GM12865 (cell line): Measurements from ENCODE around the gene HAUS5.

ENCODE experiments used
- DNase-seq: peaks from one replicate; pipeline ENCODE4 v3.0.0; 2010; ENCODE audit warnings: low read depth
- H3K4me3 ChIP-seq: 2 replicates; pipeline ENCODE4 v1.5.1; 2011; ENCODE audit warnings: mild to moderate bottlenecking, low read depth, low read length, control low read depth
- TF ChIP-seq, protein P1 (sequence below): IDR thresholded peaks from 2 replicates; pipeline ENCODE4 v1.5.1; 2011; ENCODE audit warnings: low read length, control low read depth, low read depth, inconsistent platforms; ENCODE audit not compliant: insufficient read depth; ENCODE audit errors: missing control alignments

HAUS5 gene

DNA sequence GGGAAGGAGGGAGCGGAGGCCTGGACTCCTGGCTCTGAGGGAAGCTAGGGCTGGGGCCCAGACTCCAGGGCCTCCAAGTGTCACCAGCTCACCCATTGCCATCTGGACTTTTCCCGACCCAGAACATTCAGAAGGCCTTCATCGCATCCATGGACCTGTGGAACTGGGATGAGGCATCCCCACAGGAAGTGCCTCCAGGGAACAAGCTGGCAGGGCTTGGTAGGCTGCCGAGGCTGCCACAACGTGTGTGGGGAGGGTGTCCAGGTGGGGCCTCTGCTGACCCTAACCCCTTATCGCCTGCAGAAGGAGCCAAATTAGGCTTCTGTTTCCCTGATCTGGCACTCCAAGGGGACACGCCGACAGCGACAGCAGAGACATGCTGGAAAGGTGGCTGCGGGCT is 29.8 kb downstream of the HAUS5 start:
- H3K4me3 ChIP-seq = no peak overlapping the region
- no peak for DNase-seq

DNA sequence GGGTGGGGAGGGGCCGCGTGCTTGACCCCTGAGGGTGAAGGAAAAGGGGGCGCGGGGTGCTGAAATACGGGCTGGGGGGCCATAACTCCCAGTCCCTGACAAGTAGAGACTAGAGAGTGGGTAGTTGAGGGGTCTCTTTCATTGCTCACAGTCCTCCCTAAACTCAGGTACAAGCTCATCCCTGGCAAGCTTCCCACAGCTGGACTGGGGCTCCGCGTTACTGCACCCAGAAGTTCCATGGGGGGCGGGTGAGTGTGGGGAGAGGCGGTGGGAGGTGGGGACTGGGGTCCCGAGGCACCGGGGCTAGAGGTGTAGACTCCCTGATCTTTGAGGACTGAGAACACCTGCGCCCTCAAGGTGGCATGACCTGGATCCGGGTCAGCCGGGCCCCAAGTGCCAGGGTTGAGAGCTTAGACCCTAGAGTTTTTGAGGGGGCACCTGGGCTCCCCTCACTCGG is 30.3 kb downstream of the HAUS5 start:
- peak; percentile 24 for DNase-seq
- TF ChIP-seq, protein P1, sequence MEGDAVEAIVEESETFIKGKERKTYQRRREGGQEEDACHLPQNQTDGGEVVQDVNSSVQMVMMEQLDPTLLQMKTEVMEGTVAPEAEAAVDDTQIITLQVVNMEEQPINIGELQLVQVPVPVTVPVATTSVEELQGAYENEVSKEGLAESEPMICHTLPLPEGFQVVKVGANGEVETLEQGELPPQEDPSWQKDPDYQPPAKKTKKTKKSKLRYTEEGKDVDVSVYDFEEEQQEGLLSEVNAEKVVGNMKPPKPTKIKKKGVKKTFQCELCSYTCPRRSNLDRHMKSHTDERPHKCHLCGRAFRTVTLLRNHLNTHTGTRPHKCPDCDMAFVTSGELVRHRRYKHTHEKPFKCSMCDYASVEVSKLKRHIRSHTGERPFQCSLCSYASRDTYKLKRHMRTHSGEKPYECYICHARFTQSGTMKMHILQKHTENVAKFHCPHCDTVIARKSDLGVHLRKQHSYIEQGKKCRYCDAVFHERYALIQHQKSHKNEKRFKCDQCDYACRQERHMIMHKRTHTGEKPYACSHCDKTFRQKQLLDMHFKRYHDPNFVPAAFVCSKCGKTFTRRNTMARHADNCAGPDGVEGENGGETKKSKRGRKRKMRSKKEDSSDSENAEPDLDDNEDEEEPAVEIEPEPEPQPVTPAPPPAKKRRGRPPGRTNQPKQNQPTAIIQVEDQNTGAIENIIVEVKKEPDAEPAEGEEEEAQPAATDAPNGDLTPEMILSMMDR = no peak
- H3K4me3 ChIP-seq = peak overlapping the region; percentile 87

More for the DNA sequence above, 29.8 kb downstream of the HAUS5 start:
- TF ChIP-seq, protein P1 = no peak

DNA sequence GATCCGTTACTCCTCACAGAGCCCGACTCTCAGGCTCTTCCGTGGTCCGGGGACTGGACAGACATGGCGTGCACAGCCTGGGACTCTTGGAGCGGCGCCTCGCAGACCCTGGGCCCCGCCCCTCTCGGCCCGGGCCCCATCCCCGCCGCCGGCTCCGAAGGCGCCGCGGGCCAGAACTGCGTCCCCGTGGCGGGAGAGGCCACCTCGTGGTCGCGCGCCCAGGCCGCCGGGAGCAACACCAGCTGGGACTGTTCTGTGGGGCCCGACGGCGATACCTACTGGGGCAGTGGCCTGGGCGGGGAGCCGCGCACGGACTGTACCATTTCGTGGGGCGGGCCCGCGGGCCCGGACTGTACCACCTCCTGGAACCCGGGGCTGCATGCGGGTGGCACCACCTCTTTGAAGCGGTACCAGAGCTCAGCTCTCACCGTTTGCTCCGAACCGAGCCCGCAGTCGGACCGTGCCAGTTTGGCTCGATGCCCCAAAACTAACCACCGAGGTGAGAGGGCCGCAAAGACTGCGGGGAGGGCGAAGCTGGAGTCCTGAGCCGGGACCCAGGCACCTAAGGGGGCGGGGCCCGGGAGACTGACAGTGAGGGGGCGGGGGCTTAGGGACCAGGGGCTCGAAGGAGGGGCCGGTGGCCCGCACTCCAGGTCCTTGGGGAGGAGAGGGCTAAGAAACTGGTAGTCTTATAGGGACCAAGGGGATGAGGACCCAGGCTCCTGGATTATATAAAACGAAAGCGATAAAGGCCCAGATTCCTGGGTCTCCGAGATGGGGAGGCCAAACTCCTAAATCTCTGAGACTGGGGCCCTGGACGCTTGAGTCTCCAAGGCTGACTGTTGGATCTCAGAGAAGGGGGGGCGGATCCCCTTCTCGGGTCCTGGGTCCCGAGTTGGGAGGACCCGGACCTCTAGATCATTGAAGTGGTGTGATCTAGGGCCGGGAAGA is 31.0 kb downstream of the HAUS5 start:
- TF ChIP-seq, protein P1 = no peak
- H3K4me3 ChIP-seq = peak overlapping the region; percentile 87
- peak; percentile 94 for DNase-seq

DNA sequence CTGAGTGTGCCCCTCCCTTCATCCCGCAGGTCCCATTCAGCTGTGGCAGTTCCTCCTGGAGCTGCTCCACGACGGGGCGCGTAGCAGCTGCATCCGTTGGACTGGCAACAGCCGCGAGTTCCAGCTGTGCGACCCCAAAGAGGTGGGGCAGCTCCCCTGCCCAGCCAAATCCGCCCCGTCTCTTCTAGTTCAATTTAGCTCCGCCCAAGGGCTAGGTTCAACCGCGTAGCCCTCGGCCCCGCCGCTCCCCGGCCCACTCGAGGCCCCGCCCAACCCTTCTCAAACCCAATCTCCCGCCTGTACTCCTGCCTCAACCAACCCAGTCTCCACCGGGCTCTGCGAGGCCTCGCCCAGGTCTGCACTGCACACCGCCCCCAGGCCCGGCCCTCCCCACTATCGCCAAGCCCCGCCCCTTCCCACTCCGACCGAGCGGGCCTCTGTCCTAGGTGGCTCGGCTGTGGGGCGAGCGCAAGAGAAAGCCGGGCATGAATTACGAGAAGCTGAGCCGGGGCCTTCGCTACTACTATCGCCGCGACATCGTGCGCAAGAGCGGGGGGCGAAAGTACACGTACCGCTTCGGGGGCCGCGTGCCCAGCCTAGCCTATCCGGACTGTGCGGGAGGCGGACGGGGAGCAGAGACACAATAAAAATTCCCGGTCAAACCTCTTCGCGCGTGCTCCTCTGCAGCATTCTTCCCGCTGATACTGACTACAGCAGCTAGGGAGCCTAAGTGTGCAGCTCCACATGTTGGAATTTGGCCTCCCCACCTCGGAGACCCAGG is 31.9 kb downstream of the HAUS5 start:
- DNase-seq = peak; percentile 97
- peak overlapping the region; percentile 87 for H3K4me3 ChIP-seq
- TF ChIP-seq, protein P1 = no peak

DNA sequence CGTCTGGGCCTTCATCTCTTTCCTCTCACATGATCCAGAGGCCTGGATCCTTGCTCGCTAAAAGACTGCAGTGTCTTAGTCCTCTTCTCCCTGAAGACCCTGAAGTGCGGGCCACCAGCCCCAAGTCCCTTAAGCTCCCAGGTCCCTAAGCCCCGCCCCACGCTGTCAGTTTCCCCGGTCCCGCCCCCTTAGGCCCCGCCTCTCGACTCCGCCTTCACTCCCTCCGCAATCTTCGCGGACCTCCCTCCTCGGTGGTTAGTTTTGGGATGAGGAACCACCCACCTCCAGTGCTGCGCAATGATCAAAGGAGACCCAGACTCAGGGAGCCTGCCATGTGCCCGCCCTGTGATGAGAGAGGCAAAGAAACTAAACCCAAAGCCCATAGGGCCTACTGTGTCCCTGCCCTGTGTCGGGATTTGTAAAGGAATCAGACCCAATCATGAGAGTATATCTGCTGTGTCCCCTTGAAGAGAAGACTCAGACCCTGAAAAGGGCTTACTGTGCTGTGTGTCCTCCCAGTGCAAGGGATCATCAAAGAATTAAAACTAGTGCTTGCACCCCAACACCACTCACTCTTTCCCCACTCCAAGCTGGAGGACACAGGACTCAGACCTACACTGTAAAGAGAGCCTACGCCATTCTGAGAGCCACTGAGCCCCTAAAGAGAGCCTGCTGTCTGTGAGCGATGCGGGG is 32.6 kb downstream of the HAUS5 start:
- H3K4me3 ChIP-seq = peak overlapping the region; percentile 87
- TF ChIP-seq, protein P1 = no peak
- peak; percentile 71 for DNase-seq

DNA sequence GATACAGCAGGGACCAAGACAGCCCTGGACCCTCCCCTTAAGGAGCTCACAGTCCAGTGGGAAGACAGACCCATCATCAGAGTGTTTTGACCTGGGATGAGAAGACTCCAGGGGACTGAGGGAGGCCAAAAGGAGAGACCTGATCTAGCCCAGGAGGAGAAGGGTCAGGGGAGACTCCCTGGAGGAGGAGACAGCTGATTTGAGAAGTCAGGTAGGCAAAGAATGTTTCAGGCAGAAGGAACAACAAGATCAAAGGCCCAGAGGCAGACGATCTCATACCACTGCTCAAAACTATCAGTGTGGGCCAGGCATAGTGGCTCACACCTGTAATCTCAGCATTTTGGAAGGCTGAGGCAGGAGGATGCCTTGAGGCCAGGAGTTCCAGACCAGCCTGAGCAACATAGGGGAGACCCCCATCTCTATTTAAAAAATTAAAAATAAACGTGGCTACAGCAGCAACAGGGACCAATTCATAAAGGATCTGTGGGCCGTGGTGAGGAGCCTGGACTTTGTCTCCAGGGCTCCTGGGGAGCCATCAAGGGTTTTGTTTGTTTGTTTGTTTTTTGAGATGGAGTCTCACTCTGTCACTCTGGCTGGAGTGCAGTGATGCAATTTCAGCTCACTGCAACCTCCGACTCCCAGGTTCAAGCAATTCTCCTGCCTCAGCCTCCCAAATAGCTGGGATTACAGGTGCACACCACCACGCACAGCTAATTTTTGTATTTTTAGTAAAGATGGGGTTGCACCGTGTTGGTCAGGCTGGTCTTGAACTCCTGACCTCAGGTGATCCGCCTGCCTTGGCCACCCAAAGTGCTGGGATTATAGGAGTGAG is 33.4 kb downstream of the HAUS5 start:
- no peak overlapping the region for H3K4me3 ChIP-seq
- DNase-seq = no peak
- TF ChIP-seq, protein P1 = no peak
